ENCODE results near the gene AIG1.

GRCh38 chr6:143055213-143055612, 5.5 kb upstream of the AIG1 start:
- TF ChIP-seq POLR2AphosphoS5 (IDR thresholded peaks at IDR 0.05; ENCODE audit: borderline replicate concordance, low read depth, low read length) (no peak), EZH2 (IDR thresholded peaks at IDR 0.05) (no peak)

Measured in SK-N-MC (cell line).